Gastrocnemius medialis (tissue), 4 donors: ENCODE results near the gene MRNIP. TPM values are rescaled to one million over a fixed set of nuclear protein-coding genes. Genes with fewer than 3 reads are reported as not detected.

Source experiments
- ATAC-seq, 2 donors: fragments of 150-250 bp; one replicate each; pipeline ENCODE4 v1.9.1; 2016
- DNase-seq, 2 donors: peaks; one replicate each; pipeline ENCODE4 v3.0.0-alpha.2; 2019
- H3K27ac ChIP-seq, 4 donors: fragments of 200-600 bp; sonication (generic); 1 replicate in 1 of 4; 2 replicates in 3 of 4; pipeline ENCODE4 v1.5.1; 2016 to 2018; ENCODE audit warnings: mild to moderate bottlenecking in 2 of 4, moderate library complexity in 1 of 4
- H3K27me3 ChIP-seq, 3 donors: fragments of 200-600 bp; sonication (generic) in 2 of 3; 1 replicate in 1 of 3; 2 replicates in 2 of 3; pipeline versions ENCODE4 v1.5.1 to v1.6.0; 2016 to 2019; ENCODE audit warnings: mild to moderate bottlenecking in 1 of 3, moderate library complexity in 1 of 3
- H3K36me3 ChIP-seq, 2 donors: fragments of 200-600 bp; sonication (generic) in 1 of 2; one replicate each; pipeline ENCODE4 v1.5.1; 2017 to 2018
- H3K4me1 ChIP-seq, 2 donors: fragments of 200-600 bp; sonication (generic) in 1 of 2; one replicate each; pipeline ENCODE4 v1.5.1; 2016 to 2017; ENCODE audit warnings: mild to moderate bottlenecking in 2 of 2
- H3K4me3 ChIP-seq, 4 donors: fragments of 200-600 bp; sonication (generic) in 3 of 4; 1 replicate in 1 of 4; 2 replicates in 3 of 4; pipeline ENCODE4 v1.5.1; 2016 to 2019; ENCODE audit warnings: mild to moderate bottlenecking in 2 of 4
- H3K9me3 ChIP-seq, 3 donors: fragments of 200-600 bp; sonication (generic) in 2 of 3; 1 replicate in 1 of 3; 2 replicates in 2 of 3; pipeline ENCODE4 v1.5.1; 2016 to 2019
- CTCF ChIP-seq, 5 experiments: fragments of 450-650 bp in 3 of 5; fragments of 200-600 bp in 2 of 5; sonication (generic) in 2 of 5; IDR thresholded peaks in 4 of 5; conservative IDR thresholded peaks in 1 of 5; 1 replicate in 4 of 5; 2 replicates in 1 of 5; pipeline ENCODE4 v1.5.1; 2016 to 2019; ENCODE audit warnings: antibody characterized with exemption in 5 of 5, mild to moderate bottlenecking in 3 of 5, moderate library complexity in 3 of 5
- POLR2A ChIP-seq, 2 donors: fragments of 450-650 bp; IDR thresholded peaks; one replicate each; pipeline ENCODE4 v1.6.1; 2017; ENCODE audit warnings: antibody characterized with exemption in 2 of 2, mild to moderate bottlenecking in 2 of 2, moderate library complexity in 2 of 2
- in situ Hi-C, 4 donors: fragments of 200-750 bp; cut with MboI; loops; one replicate each; pipeline versions ENCODE4 v1.15.0 to v1.8.0; 2017; ENCODE audit warnings: low sequenced_read_pairs in 4 of 4
- intact Hi-C: fragments of 100-400 bp; cut with DNase I; formaldehyde crosslinking; loops from one replicate; pipeline ENCODE4 v1.15.1; 2023; ENCODE audit warnings: low total_unique reads
- total RNA-seq, 4 donors: library from RNA; depleted of rRNA; stranded (reverse); fragments of >200 nt; gene quantifications; one replicate each; pipeline versions ENCODE4 v1.1.0 to v1.2.3, GENCODE V29; 2016

Gene MRNIP
- total RNA-seq, 4 donors from 2014 or later: 2.9 to 16.1 (median 8.3) TPM

DNA sequence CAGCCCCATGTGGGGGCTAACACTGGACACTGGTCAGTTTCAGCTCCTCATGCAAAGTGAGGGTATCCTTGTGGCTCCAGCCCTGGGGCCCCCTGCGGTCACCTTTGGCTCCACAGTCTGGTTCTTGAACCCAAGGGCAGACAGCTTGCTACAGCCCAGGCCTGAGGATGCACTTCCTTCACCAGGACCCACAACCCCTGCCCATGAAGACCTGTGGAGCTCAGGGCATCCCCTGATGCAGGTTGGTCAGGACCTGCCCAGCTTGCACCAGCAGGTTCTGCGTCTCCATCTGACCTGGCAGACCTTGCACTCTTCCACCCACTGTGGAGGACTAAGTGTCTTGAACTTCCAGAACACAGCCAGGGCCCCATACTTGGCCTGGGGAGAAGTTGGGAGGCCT, 3.7 kb upstream of the MRNIP start:
- no peak overlapping the region for H3K27ac ChIP-seq
- no peak overlapping the region for H3K4me3 ChIP-seq
- no peaks in the 10 kb centered on the region for H3K27me3 ChIP-seq
- H3K36me3 ChIP-seq: peaks cover 0 to 42% of the 10 kb centered on the region in 2 donors
- H3K4me1 ChIP-seq: peaks cover 12 to 16% of the 10 kb centered on the region in 2 donors
- intact Hi-C loops (no loop called here), in situ Hi-C loops (loop anchor here in 1 of 4 donors (25.0 kb wide), 1 partner anchor 100 kb away; no protein-coding TSS in a partner anchor)
- TF ChIP-seq CTCF (IDR thresholded peaks at IDR 0.05 in 4 of 5, conservative IDR thresholded peaks at IDR 0.05 in 1 of 5) (no peak), POLR2A (IDR thresholded peaks at IDR 0.05) (no peak)
- DNase-seq (no peak), ATAC-seq (no peak)
- no peaks in the 10 kb centered on the region for H3K9me3 ChIP-seq

DNA sequence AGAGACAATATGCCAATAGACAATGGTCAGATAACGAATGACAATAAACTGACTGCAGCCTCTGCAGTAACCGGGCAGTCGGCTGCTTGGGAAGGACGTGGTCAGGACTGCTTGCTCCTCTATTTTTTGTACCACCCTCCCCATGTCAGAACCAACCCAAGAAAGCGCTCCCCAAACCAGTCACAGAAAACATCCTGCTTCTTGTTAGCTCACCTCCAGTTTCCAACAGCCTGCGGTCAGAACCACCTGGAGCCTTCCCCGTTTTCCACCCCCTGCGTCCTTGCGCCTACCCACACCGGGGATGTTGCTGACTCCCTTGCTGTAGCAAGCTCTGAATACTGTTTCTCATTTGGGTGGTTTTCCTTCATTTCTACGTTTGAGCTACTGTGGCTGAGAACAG, 1.7 kb upstream of the MRNIP start:
- H3K4me1 ChIP-seq: peaks cover 13 to 16% of the 10 kb centered on the region in 2 donors
- intact Hi-C loops (no loop called here), in situ Hi-C loops (loop anchor here in 1 of 4 donors (25.0 kb wide), 1 partner anchor 98 kb away; no protein-coding TSS in a partner anchor)
- H3K9me3 ChIP-seq: no peaks in the 10 kb centered on the region
- peak overlapping the region; percentile 89 to 98 (median 97) for H3K27ac ChIP-seq
- TF ChIP-seq POLR2A (IDR thresholded peaks at IDR 0.05) (no peak), CTCF (IDR thresholded peaks at IDR 0.05 in 4 of 5, conservative IDR thresholded peaks at IDR 0.05 in 1 of 5) (no peak)
- H3K36me3 ChIP-seq: peaks cover 0 to 35% of the 10 kb centered on the region in 2 donors
- DNase-seq: no peak
- no peaks in the 10 kb centered on the region for H3K27me3 ChIP-seq
- no peak for ATAC-seq
- no peak overlapping the region for H3K4me3 ChIP-seq

- Histone ChIP-seq H3K9me3 (no peaks in the 10 kb centered on the region), H3K4me1 (peaks cover 13 to 16% of the 10 kb centered on the region in 2 donors), H3K4me3 (peak overlapping the region; percentile 86 to 98 (median 92)), H3K27ac (peak overlapping the region; percentile 89 to 98 (median 97)), H3K27me3 (no peaks in the 10 kb centered on the region), H3K36me3 (peaks cover 0 to 16% of the 10 kb centered on the region in 2 donors)
- DNase-seq: no peak
- ATAC-seq: peak; percentile 62 to 66
- TF ChIP-seq CTCF (IDR thresholded peaks at IDR 0.05 in 4 of 5, conservative IDR thresholded peaks at IDR 0.05 in 1 of 5): no peak
- TF ChIP-seq POLR2A (IDR thresholded peaks at IDR 0.05): no peak
- in situ Hi-C loops: loop anchor here in 1 of 4 donors (25.0 kb wide), 1 partner anchor 96 kb away; no protein-coding TSS in a partner anchor
- intact Hi-C loops: loop anchor here (1.0 to 5.0 kb wide), 7 partner anchors 18 to 181 kb away; partner anchors contain the start of genes CANX and TBC1D9B
Measured at GRCh38 chr5:179858241-179858585, 404 bp downstream of the MRNIP start.

DNA sequence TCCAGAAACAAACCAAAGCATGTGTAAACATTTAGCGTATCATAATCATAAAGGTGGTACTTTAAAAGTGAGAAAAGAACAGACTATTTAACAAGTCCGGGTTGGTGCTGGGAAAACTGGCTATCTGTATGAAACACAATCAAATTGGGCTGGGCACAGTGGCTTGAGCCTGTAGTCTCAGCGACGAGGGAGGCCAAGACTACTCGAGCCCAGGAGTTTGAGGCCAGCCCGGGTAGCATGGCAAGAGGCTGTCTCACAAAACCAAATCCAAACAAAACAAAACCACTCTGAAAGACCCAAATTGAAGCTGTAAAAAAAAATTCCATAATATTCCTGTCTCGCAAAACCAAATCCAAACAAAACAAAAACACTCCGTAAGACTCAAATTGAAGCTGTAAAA, 4.3 kb downstream of the MRNIP start:
- no peak for TF ChIP-seq POLR2A (IDR thresholded peaks at IDR 0.05)
- no peak for TF ChIP-seq CTCF (IDR thresholded peaks at IDR 0.05 in 4 of 5, conservative IDR thresholded peaks at IDR 0.05 in 1 of 5)
- in situ Hi-C loops: loop anchor here in 1 of 4 donors (25.0 kb wide), 1 partner anchor 92 kb away; no protein-coding TSS in a partner anchor
- intact Hi-C loops: no loop called here
- Histone ChIP-seq H3K27me3 (no peaks in the 10 kb centered on the region), H3K4me3 (no peak overlapping the region), H3K9me3 (no peaks in the 10 kb centered on the region), H3K27ac (no peak overlapping the region), H3K36me3 (peaks cover 0 to 39% of the 10 kb centered on the region in 2 donors), H3K4me1 (peaks cover 4 to 7% of the 10 kb centered on the region in 2 donors)
- DNase-seq (no peak), ATAC-seq (no peak)
